Heart left ventricle (tissue), 16 donors: ENCODE data around the gene NXPH3. TPM values are rescaled to one million over a fixed set of nuclear protein-coding genes. Genes with fewer than 3 reads are reported as not detected.

Experiments used
- ATAC-seq, 4 donors: fragments of 200-7000 bp; cut with Tn5 transposase; one replicate each; pipeline ENCODE4 v1.9.1; 2020 to 2022; ENCODE audit warnings: moderate library complexity in 4 of 4, mild to moderate bottlenecking in 3 of 4, moderate number of reproducible peaks in 1 of 4
- DNase-seq, 5 donors: peaks; one replicate each; pipeline ENCODE4 v3.0.0-alpha.2; 2020
- H3K27ac ChIP-seq, 12 donors: fragments of 200-600 bp; sonication (generic) in 4 of 12; one replicate each; pipeline versions ENCODE4 v1.5.0 to v1.8.0; 2016 to 2022; ENCODE audit warnings: mild to moderate bottlenecking in 2 of 12
- H3K27me3 ChIP-seq, 9 donors: fragments of 200-600 bp; sonication (generic) in 2 of 9; one replicate each; pipeline versions ENCODE4 v1.5.1 to v1.8.0; 2016 to 2022; ENCODE audit warnings: mild to moderate bottlenecking in 3 of 9
- H3K36me3 ChIP-seq, 9 donors: fragments of 200-600 bp; sonication (generic) in 2 of 9; one replicate each; pipeline versions ENCODE4 v1.5.0 to v1.8.0; 2018 to 2022; ENCODE audit warnings: mild to moderate bottlenecking in 2 of 9
- H3K4me1 ChIP-seq, 12 donors: fragments of 200-600 bp; sonication (generic) in 4 of 12; one replicate each; pipeline versions ENCODE4 v1.5.0 to v1.8.0; 2016 to 2022; ENCODE audit warnings: mild to moderate bottlenecking in 3 of 12
- H3K4me3 ChIP-seq, 12 donors: fragments of 200-600 bp; sonication (generic) in 4 of 12; one replicate each; pipeline versions ENCODE4 v1.5.0 to v1.8.0; 2017 to 2022; ENCODE audit warnings: mild to moderate bottlenecking in 9 of 12, moderate library complexity in 4 of 12
- H3K9me3 ChIP-seq, 12 donors: fragments of 200-600 bp; sonication (generic) in 4 of 12; one replicate each; pipeline versions ENCODE4 v1.5.0 to v1.8.0; 2016 to 2022; ENCODE audit warnings: mild to moderate bottlenecking in 1 of 12
- CTCF ChIP-seq, 12 donors: fragments of 200-600 bp; sonication (generic) in 4 of 12; IDR thresholded peaks; one replicate each; pipeline versions ENCODE4 v1.5.0 to v1.8.0; 2018 to 2022; ENCODE audit warnings: antibody characterized with exemption in 12 of 12, mild to moderate bottlenecking in 5 of 12
- POLR2A ChIP-seq, 2 donors: fragments of 450-650 bp; IDR thresholded peaks; one replicate each; pipeline ENCODE4 v1.6.1; 2017; ENCODE audit warnings: antibody characterized with exemption in 2 of 2, mild to moderate bottlenecking in 2 of 2, moderate library complexity in 2 of 2
- WGBS, 4 donors: extraction: QIAGEN DNeasy Blood & Tissue Kit in 2 of 4; methylation state at CpG; one replicate each; pipeline versions ENCODE4 v1.1.5 to v1.1.7; 2013 to 2018; 5-methylcytosine and 5-hydroxymethylcytosine counted together
- intact Hi-C, 10 donors: fragments of 100-400 bp; cut with DNase I; formaldehyde crosslinking; loops; one replicate each; pipeline versions ENCODE4 v1.11.1 to v1.14.2; 2022
- polyA plus RNA-seq, 2 donors: library from polyadenylated mRNA; stranded (reverse); fragments of 200-250 nt; gene quantifications; one replicate each; pipeline ENCODE4 v1.2.3, GENCODE V29; 2013
- total RNA-seq, 9 donors: library from RNA; depleted of rRNA in 2 of 9; stranded (reverse); fragments of >200 nt in 2 of 9; fragmentation: NEBNext Ultra II Directional in 3 of 9; extraction: Animal tissue kit (Norgen Biotek cat#: 25700) in 3 of 9; gene quantifications; one replicate each; pipeline versions ENCODE4 v1.1.0 to v1.2.4, GENCODE V29; 2016 to 2023
- donor health status: ischemic (EF 13 %, LVEDD 7.1; RV severe dilation, severe dysfunction).
- donor health status: healthy with polysubstance abuse.
- donor health status: DM: no; HTN: yes; CAD: no.
- donor health status: DM: no; HTN: no; CAD: no.
- donor health status: ischemic (EF 25% LVEDD 6.9; RV normal size, moderate dysfunction).
- donor health status: ischemic (EF 25% LVEDD 5.7; RV mildly dilated, moderate dysfunction).
- donor health status: healthy.
- donor health status: DM: yes; HTN: yes; CAD: no.
- donor health status: ischemic (EF 35%, LVEDD 5.7; RV mildly dilated, moderate dysfunction).
- donor health status: nonischemic (EF 11% LVEDD 7.7; RV severe dilation, severe dysfunction).
- donor health status: DM: yes; HTN: yes; CAD: no.
- donor health status: PGD.
- donor health status: ischemic (EF 29% LVEDD 5.4; RV normal size, mild dysfunction).
- donor health status: nonischemic (EF 23%, LVEDD 6.1; RV moderate dilation, normal function).

Gene NXPH3
- total and polyA plus RNA-seq, 11 donors, result 2.5 to 7.9 (median 4.5) TPM

GRCh38 chr17:49571283-49571682 is 4.4 kb upstream of the NXPH3 start:
- DNase-seq (peak in 1 of 5 donors; percentile 9), ATAC-seq (no peak)
- Histone ChIP-seq H3K36me3 (no peaks in the 10 kb centered on the region), H3K9me3 (no peaks in the 10 kb centered on the region), H3K27me3 (peaks cover 0 to 14% (median 0%) of the 10 kb centered on the region in 9 donors), H3K4me3 (no peak overlapping the region), H3K27ac (peak overlapping the region in 1 of 12 donors; percentile 54), H3K4me1 (peaks cover 4 to 60% (median 30%) of the 10 kb centered on the region in 12 donors)
- intact Hi-C loops, result loop anchor here (2.0 to 10.0 kb wide), 10 partner anchors 46 to 514 kb away; partner anchors contain the start of gene KAT7 (in 2 of the 10)
- WGBS, 4 donors, result 64 to 73% (median 68%) methylated on average over 6 of the region's 6 CpGs
- no peak for TF ChIP-seq CTCF (IDR thresholded peaks at IDR 0.05)
- TF ChIP-seq POLR2A (IDR thresholded peaks at IDR 0.05), result no peak

- intact Hi-C loops, result loop anchor here (2.0 to 10.0 kb wide), 10 partner anchors 46 to 513 kb away; partner anchors contain the start of gene KAT7 (in 2 of the 10)
- Histone ChIP-seq H3K36me3 (no peaks in the 10 kb centered on the region), H3K27ac (peak overlapping the region in 1 of 12 donors; percentile 54), H3K27me3 (peaks cover 0 to 18% (median 0%) of the 10 kb centered on the region in 9 donors), H3K4me3 (no peak overlapping the region), H3K4me1 (peaks cover 4 to 60% (median 27%) of the 10 kb centered on the region in 12 donors), H3K9me3 (no peaks in the 10 kb centered on the region)
- WGBS, 4 donors, result 44 to 58% (median 53%) methylated on average over 4 of the region's 4 CpGs
- ATAC-seq (no peak), DNase-seq (no peak)
- TF ChIP-seq POLR2A (IDR thresholded peaks at IDR 0.05) (no peak), CTCF (IDR thresholded peaks at IDR 0.05) (no peak)
These were observed 3.9 kb upstream of the NXPH3 start for GRCh38 chr17:49571764-49572163.

- no peaks in the 10 kb centered on the region for H3K36me3 ChIP-seq
- H3K27ac ChIP-seq, result peak overlapping the region in 1 of 12 donors; percentile 54
- H3K27me3 ChIP-seq, result peaks cover 0 to 23% (median 0%) of the 10 kb centered on the region in 9 donors
- H3K4me3 ChIP-seq, result no peak overlapping the region
- DNase-seq, result no peak
- TF ChIP-seq POLR2A (IDR thresholded peaks at IDR 0.05) (no peak), CTCF (IDR thresholded peaks at IDR 0.05) (no peak)
- WGBS, 4 donors, result 56 to 64% (median 60%) methylated on average over 3 of the region's 3 CpGs
- peaks cover 4 to 60% (median 30%) of the 10 kb centered on the region in 12 donors for H3K4me1 ChIP-seq
- intact Hi-C loops, result loop anchor here in 6 of 10 donors (5.0 to 10.0 kb wide), 7 partner anchors 45 to 513 kb away; partner anchors contain the start of gene KAT7 (in 2 of the 6)
- no peaks in the 10 kb centered on the region for H3K9me3 ChIP-seq
- ATAC-seq, result no peak
These were observed 3.4 kb upstream of the NXPH3 start for GRCh38 chr17:49572226-49572625.

- Histone ChIP-seq H3K36me3 (no peaks in the 10 kb centered on the region), H3K4me3 (no peak overlapping the region), H3K27ac (peak overlapping the region in 1 of 12 donors; percentile 89), H3K27me3 (peaks cover 0 to 27% (median 0%) of the 10 kb centered on the region in 9 donors), H3K4me1 (peaks cover 4 to 60% (median 31%) of the 10 kb centered on the region in 12 donors), H3K9me3 (no peaks in the 10 kb centered on the region)
- WGBS, 4 donors, result 85 to 89% (median 86%) methylated on average over 6 of the region's 6 CpGs
- DNase-seq (no peak), ATAC-seq (no peak)
- intact Hi-C loops, result loop anchor here in 6 of 10 donors (5.0 to 10.0 kb wide), 7 partner anchors 44 to 512 kb away; partner anchors contain the start of gene KAT7 (in 2 of the 6)
- TF ChIP-seq CTCF (IDR thresholded peaks at IDR 0.05), result no peak
- TF ChIP-seq POLR2A (IDR thresholded peaks at IDR 0.05), result no peak
These were observed 2.8 kb upstream of the NXPH3 start for GRCh38 chr17:49572806-49573420.
